NCI-H69 (cell line): ENCODE measurements around the gene FNBP1.
"Not testable (repeated sequence)": the region's sequence is repeated elsewhere in the genome, so short reads cannot be mapped to it uniquely, and the experiment has no call there.

Experiments used
- DNase-seq: peaks from one replicate; lab custom pipeline; 2025; lab: John Stamatoyannopoulos, UW

The FNBP1 gene

GRCh38 chr9:129890718-129891299 is 152.2 kb downstream of the FNBP1 start:
- not testable (repeated sequence) for DNase-seq

GRCh38 chr9:129889941-129890717 is 152.9 kb downstream of the FNBP1 start:
- no peak for DNase-seq

- DNase-seq: no peak
Observed at GRCh38 chr9:129889122-129889940, 153.7 kb downstream of the FNBP1 start.

- DNase-seq: no peak
Observed at GRCh38 chr9:129888293-129889121, 154.5 kb downstream of the FNBP1 start.

GRCh38 chr9:129887334-129888292 is 155.4 kb downstream of the FNBP1 start:
- no peak for DNase-seq

- DNase-seq: no peak
Observed at GRCh38 chr9:129886226-129887174, 156.5 kb downstream of the FNBP1 start.

GRCh38 chr9:129885670-129886106 is 157.3 kb downstream of the FNBP1 start:
- DNase-seq: peak; percentile 91

GRCh38 chr9:129885018-129885669 is 157.8 kb downstream of the FNBP1 start:
- DNase-seq: peak; percentile 64

GRCh38 chr9:129884220-129885017 is 158.6 kb downstream of the FNBP1 start:
- DNase-seq: peak; percentile 97

- DNase-seq: no peak
Observed at GRCh38 chr9:129881547-129882324, 161.3 kb downstream of the FNBP1 start.

- DNase-seq: peak; percentile 33
Observed at GRCh38 chr9:129880654-129881546, 162.1 kb downstream of the FNBP1 start.

- DNase-seq: no peak
Observed at GRCh38 chr9:129879991-129880653, 162.9 kb downstream of the FNBP1 start.

- DNase-seq: no peak
Observed at GRCh38 chr9:129879103-129879699, 163.8 kb downstream of the FNBP1 start.

GRCh38 chr9:129878291-129878690 is 164.7 kb downstream of the FNBP1 start:
- DNase-seq: no peak

GRCh38 chr9:129876815-129877214 is 166.2 kb downstream of the FNBP1 start:
- DNase-seq: no peak
